NCI-H1436 treated with DMSO at 0.1 percent for 48 hours (cell line): ENCODE data around the gene PLCB2.

ENCODE experiments used
- DNase-seq: peaks from one replicate; lab custom pipeline; 2025; lab: John Stamatoyannopoulos, UW

The PLCB2 gene

DNA sequence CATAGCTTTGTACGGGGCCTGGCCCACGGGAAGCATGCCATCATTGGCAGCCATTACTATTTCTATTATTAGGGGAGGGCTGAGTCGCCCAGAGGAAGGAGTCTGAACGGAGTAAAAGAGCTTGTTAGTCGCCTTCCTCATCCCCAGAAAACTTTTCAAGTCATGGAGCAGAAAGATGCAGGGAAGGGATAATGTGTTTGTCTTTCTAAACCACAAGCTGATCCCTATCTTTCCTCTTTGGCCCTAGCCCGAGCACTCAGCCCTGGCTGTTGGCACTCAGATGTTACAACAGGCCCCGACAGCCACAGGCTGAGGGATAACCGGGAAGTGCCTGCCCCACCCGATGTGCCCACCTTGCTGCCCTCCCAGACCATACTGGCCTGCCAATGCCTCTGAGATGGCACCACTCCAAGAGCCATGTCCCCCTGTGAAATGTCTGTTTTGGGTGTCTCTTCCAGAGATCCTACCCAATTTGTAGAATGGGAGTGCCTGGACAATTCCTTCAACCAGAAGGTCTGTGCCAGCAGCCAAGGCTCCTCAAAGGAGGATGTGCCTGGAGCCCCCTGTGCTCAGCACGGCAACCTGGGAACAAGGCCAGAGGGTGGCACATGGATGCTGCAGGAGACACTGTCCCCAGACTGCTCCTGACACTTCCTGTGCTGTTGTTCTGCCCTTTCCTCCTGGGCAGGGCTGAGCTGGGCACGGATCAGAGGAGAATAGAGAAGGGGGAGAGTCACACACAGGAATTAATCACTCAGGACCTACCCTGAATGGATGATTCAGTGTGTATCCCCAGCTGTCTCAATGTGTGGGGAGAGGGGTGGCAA, 58.0 kb downstream of the PLCB2 start:
- no peak for DNase-seq

DNA sequence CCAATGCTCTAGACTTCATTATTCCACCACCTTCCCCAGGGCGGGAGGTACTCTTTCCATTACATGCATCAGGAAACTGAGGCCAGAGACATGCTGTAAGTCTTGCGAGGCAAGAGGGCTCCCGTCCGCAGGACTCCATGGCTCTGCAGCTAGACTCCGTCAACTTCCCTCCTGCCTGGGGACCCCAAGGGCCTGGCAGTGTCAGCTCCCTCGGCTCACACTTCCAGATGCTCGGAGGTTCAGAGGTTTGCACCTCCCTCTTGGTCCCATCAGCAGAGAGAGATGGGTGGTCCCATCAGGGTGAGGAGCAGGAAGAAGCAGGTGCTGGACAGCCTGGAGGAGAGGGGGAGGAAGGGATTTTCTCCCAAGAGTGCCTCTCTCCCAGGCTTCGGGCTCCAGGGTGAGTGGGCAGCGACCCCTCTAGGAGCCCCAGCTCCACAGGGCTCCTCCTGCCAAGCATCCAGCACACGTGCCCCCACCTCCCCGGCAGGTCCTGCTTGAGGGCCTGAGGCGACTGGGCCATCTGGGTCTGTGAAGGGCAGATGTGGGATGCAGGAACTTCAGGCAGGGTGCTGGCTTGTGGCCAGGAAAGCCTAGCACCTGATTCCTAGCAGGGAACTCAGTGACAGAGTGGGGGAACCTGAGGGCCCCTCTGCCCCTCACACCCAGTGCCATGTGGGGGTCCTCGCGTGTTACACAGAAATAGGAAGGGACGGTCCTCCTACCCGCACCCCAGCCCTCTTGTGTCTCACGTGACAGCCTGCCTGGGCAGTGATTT, 59.5 kb downstream of the PLCB2 start:
- DNase-seq = no peak

DNA sequence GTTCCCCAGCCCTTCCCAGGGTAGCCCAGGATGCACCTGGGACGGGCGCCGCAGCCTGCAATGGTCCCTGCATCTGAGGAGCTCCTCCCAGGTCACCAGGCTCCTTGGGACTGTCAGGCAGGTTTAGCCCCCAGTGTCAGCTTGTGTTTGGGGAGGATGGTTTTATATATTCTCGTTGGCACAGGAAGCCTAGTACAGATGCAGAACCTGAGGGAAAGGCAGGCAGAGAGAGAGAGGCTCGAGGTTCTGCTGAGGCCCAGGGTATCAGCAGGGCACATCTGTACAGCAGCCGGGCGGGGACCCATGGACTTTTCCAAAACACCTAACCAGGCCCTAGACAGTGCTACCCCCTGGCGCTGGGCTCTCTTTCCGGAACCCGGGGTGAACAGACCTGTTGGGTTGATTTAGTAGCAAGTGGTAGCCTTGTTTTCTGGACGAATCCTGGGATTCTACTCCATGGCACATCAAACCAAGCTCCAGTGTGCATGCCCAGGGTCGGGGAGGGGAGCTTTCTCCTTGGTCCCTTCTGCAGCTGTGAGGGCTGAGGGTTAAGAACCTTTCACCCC, 60.2 kb downstream of the PLCB2 start:
- DNase-seq = no peak

DNA sequence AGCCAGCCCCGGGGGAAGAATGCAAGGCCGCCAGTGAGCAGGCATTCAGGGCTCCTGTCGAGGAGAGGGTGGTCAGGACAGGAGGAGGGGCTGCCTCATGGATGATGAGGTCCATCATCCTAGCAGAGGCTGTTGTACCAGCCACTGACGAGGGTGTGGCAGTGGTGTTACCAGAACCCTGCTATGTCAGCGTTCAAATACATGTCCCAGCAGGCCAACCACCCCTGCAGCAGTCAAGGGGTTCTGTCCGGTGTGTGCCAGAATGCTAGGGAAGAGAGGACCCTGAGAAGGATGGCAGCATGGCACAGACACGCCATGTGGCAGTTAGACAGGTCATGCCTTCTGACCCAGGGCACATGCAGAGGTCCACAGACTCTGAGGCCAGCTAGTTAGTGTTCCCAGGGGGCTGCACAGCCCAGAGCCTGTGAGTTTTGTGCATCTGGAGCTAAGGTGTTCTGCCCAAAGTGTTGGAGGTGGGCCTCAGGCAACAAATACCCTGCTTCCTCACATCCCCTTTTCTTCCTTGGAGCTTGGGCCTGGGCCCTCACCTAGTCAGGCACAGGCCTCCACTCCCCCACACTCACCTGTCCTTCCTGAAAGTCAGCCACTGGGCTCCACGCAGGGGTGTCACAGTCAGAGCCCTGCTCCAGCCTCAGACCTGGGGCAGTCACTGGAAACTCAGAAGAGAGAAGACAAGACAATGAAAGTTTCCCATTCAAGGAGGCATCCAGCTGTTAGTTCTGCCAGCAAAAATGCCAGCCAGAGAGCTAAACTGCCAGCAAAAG, 61.0 kb downstream of the PLCB2 start:
- no peak for DNase-seq

DNA sequence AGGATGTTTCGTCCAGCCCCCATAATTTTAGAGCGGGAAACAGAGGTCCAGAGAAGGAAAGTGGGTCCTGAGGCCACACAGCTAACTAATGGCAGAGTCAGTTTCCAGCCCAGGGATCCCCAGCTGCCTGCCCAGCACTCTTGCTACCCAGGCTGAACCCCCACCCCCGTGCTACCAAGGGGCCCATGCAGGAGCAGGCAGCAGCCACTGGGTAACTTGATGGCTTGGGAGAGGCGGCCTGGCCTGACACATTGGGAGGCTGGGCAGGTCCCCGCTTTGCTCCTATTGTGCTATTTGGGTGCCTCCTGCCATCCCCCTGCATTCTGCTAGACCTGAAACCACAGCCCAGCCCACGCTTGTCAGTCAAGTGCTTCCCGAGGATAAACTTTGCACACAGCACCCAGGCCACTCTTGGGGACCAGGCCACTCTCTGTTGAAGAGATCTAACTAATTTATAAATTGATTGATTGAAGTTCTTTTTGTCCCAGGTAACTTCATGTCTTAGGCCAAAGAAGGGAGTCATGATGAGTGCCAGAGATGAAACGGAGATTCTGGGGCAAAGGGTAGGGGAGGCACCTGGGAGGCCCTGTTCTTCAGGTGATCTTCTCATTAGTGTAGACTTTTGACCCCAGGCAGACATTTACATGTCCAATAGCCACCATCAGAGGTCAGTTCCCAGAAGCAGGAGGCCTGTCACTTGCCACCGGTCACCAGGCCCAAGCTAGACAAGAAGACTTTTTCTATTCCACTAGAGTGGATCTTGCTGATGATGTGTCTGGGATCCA, 61.9 kb downstream of the PLCB2 start:
- no peak for DNase-seq

DNA sequence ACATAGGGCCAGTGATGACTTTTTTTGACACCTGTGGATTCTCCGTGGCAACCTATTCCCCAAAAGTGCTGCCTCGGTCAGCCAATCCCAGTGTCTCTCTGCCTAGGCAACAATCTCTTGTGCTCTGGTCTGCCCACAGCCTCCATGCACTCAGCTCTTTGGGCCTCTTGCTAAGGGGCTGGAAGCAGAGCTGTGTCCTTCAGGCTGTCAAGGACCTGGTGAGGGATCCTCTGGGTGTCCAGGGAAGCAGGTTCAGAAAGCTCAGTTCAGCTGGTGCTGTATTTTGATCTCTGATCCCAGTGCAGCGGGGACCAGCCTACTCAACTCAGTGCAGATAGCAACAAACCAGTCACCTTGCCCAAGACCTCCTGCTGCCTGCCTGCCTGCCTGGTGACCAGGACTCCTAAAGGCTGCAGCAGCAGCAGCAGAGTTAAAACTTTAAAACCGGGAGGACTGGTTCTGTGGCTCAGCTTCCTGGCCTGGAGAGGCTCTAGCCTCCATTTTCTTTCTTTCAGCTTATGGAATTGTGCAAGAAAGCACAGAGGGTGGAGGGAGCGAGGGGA, 62.7 kb downstream of the PLCB2 start:
- no peak for DNase-seq

DNA sequence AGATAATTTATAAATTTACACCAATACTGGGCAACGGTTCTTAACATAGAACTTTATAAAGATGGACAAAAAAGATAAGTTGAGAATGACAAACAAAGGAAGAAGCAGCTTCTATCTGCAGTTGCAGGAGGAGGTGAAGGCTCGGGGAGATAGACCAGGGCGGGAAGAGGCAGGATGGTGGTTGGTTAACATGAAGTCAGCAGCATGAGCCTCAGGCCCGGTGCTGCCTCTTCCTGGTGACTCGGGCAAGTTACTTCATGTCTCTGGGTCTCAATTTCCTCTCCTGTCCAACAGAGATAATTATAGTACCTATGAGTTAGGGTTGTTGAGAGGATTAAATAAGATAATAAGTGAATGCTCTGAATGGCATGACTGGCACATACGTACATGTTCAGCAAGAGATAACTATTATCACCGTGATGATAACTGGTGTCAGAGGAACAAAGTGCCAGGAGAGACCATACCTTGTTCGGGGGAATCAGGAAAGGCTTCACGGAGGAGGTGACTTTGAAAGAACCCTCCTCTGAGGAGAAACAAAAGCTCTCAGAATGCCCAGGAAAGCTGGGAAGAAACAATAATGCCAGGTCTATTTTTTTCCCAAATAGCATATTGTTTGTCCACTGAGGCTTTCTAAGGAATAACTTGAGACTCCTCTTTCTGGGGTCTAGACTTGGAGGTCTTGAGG, 64.5 kb downstream of the PLCB2 start:
- no peak for DNase-seq

DNA sequence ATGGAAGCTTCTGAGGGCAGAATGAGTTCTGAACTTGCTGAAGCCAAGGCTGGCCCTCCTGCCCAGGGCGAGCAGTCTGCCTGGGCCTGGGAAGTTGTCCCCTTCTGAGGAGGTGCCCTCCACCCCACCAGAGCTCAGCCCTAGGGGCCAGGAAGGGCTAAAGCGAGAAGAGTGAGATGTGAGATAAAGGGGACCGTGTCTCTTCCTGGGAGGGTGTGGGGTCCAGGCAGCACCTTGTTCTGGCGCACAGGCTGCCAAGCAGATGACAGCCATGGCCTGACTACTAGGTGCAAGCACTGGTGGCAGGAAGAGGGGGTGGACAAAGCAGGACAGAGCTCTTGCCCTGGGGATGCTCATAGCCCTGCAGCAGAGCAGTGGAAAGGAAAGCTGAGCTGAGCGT, 65.1 kb downstream of the PLCB2 start:
- no peak for DNase-seq

DNA sequence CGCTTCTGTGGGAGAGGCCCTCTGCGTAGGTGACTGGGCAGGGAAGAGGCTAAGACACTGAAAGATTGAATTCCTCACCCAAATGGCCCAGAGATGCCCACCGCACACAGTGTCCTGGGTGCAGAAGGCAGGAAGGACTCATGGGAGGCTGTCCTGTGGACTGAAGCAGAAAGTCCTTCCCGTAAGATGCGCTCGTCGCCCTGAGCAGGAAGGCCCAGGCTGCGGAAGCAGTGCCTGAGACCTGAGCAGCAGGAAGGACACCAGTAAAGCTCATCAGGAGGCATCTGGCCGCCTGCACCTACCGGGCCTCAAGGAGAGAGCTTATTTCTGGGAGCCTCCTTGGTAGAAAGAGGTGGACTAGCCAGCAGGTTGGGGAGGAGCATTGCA, 65.5 kb downstream of the PLCB2 start:
- no peak for DNase-seq

DNA sequence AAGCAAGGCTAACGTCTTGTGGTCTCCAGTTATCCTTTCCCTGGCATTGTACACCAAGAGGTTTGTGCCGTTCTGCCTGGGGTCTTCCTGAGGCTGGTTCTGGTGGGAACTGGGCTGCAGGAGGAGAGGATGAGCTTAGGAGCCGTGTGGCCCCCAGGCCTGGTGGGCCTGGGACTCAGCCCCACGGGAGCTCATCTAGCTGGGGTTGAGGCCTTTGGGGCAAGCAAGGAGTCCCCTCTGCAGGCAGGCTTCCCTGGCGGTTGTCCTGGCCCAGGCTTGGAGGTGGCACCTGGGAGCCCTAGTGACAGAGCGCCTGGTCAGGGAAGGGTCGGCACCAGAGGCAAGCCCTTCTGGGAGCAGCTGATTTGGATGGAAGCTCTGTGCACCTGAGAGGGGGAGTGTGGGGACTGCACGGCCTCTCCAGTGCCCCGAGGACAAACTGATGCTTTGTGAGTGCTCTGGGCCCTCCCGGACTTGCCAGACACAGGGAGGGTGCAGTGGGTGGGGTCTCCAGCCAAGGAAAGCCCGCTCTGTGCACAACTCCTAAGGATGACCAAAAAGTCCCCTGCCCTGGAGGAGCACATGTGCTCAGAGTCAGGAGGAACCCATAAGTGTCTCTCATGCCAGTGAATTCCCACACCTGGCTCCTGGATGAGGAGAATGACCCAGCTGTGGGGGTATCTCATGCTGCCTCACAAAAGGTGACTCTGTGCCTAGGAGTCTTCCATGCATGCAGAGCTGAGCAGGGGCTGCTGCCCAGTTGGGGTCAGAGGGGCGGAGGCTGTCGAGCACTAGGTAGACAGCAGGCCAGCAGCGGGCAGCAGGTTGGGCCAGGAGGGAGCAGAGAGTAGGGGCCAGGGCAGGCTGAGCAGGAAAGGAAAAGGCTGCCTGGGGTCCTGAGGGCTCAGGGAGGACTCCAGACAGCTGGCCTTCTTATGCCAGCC, 66.2 kb downstream of the PLCB2 start:
- no peak for DNase-seq

DNA sequence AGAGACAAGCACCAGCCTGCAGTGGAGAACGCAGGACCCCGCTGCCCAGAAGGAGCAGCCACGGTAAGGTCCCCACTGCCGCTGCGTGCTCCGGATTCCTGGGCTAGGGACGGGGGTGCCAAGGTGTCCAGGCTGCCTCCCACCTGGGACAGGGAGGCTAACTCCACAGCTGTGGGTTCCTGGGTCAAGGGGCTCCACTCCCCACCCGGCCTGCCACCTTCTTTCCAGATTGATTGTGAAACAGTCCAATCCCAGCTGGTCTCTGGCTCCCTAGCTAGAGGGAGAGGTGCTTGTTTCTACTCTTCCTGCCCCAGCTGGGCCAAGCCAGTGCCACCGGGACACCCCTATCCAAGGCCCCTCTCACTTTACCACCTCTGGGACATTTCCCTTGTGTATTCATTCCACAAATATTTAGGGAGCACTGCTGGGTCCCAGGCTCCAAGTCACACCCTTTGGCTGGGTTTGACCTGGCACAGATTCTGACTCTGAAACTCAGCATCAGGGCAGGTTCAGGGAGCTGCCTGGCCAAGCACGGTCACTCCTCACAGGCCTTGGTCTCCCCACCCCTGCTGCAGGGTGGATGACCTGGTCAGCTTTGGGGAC, 67.0 kb downstream of the PLCB2 start:
- no peak for DNase-seq

DNA sequence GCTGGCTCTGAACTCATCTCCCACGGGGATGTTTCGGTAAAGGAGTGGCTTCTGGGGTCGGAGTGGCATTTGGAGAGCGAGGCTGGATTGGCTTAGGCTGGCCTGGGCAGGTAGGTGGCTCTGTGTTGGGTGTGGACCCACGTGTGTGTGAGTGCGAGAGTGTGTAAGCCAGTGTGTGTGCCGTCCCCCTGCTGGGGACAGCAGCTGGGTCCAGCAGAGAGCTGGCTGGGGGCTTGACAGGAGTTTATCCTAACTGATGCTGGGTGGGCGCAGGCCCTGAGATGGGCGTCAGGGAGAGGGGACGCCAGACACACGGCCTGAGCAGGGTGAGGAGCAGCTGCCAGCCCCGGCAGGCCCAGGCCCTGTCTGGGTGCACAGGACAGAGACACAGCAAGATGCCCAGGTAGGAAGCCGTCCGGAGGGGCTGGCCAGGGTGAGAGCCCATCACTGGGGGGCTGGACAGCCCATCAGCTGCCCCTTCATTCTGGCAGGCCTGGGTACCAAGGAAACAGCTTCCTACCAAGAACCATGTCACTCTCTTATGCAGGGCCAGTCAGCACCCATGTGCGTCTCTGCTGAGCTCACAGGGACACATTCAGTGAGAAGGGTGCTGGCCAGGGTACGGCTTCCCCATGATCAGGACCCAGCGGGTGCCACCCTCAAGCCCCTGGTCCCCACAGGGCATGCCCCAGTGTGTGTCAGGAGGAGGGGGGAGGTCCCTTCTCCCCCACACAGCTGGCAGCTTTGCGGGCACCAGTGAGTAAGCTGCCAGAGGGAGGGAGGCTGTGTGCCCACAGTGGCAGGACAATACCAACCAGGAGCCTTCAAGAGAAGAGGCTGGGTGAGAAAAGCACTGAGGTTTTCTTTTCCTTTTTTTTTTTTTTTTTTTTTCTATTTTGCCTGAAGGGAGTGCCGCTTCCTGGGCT, 67.8 kb downstream of the PLCB2 start:
- no peak for DNase-seq

DNA sequence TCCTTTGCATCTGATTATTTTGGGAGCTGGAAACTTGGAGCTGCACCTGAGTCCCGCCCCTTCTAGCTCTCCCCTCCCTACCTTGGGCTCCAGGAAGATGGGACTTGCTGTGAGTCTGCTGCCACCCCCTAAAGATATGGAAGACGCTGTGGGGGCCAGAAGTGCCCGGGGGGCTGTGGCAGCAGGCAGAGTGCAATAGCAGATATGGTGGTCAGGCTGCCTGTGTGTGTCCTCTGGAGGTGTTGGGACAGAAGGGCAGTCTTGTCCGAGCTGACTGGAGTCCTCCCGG, 68.4 kb downstream of the PLCB2 start:
- DNase-seq = no peak

DNA sequence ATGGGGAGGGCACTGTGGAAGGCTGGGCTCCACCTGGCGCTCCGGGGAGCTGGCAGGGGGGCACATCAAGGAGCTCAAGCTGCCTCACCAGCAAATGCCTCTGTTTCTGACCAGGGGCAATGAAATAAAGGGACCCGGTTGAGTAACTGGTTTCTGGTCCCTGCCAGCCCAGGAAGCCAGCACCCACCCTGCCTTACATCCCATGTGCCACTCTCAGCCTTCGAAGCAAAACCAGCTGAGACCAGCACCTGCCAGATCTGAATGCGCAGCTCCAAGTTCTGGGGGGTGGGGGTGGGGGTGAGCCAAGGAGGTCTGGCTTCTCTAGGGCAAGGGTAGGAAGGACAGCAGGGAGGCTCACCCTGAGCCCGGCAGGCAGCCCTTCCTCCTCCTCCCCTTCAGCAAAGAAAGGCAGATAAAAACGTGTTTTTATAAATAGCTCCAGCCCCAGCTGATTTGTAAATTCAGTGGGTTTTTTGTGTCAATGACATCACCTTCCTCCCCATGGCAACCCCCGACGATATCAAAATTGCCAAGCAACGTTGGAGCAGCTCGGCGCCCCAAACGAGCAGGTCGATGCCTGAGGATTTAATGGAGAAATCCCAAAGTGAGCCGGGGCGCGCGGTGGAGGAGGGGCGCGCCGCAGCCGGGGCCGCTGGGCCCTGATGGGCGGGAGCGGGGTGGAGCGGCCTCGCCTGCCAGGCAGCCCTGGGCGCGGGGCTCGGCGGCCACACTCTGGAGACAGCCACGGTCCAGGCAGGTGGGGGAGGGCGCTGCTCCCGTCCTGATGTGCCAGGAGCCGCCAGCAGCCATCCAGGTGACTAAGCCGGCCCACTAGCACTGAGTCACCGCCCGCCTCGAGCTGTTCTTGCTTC, 69.0 kb downstream of the PLCB2 start, which contains the start of gene PAK6:
Gene PAK6, plus strand, starts transcription at position 532 of the 872 bp plus-strand sequence. CDS start 25,723 bp downstream, outside the sequence.
- no peak for DNase-seq
